ENCODE measurements around the gene EFEMP1.
"Not testable (repeated sequence)": the region's sequence is repeated elsewhere in the genome, so short reads cannot be mapped to it uniquely, and the experiment has no call there.

The EFEMP1 gene

GRCh38 chr2:55837073-55837472, 86.5 kb downstream of the EFEMP1 start:
- no peak overlapping the region for H3K4me3 ChIP-seq
- no peak overlapping the region for H3K27ac ChIP-seq
- no peaks in the 10 kb centered on the region for H3K27me3 ChIP-seq
- H4K20me1 ChIP-seq, result no peaks in the 10 kb centered on the region
- peaks cover 0 to 50% (median 14%) of the 10 kb centered on the region in 11 experiments; a peak in 14 of 22 replicates for H3K9me3 ChIP-seq (replicated peaks in 1 of 11)
- H3K4me2 ChIP-seq, result no peak overlapping the region
- H3K9ac ChIP-seq, result no peak overlapping the region
- H3K36me3 ChIP-seq, result no peaks in the 10 kb centered on the region
- no peak for TF ChIP-seq Cebpa-rat (IDR thresholded peaks at IDR 0.05)
- H3K4me1 ChIP-seq, result peaks cover 0 to 38% (median 2%) of the 10 kb centered on the region in 10 experiments; a peak in 9 of 20 replicates

DNA sequence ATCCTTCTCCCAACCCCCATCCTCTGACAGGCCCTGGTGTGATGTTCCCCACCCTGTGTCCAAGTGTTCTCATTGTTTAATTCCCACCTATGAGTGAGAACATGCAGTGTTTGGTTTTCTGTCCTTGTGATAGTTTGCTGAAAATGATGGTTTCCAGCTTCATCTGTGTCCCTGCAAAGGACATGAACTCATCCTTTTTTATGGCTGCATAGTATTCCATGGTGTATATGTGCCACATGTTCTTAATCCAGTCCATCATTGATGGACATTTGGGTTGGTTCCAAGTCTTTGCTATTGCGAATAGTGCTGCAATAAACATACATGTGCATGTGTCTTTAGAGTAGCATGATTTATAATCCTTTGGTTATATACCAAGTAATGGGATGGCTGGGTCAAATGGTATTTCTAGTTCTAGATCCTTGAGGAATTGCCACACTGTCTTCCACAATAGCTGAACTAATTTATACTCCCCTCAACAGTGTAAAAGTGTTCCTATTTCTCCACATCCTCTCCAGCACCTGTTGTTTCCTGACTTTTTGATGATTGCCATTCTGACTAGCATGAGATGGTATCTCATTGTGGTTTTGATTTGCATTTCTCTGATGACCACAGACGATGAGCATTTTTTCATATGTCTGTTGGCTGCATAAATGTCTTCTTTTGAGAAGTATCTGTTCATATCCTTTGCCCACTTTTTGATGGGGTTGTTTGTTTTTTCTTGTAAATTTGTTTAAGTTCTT, 91.7 kb downstream of the EFEMP1 start:
- not testable (repeated sequence) for H3K4me3 ChIP-seq, H3K9ac ChIP-seq, H3K27me3 ChIP-seq, H3K36me3 ChIP-seq, H3K4me1 ChIP-seq, H4K20me1 ChIP-seq, H3K4me2 ChIP-seq, H3K27ac ChIP-seq
- peaks cover 0 to 25% (median 6%) of the 10 kb centered on the region in 11 experiments; a peak in 9 of 22 replicates for H3K9me3 ChIP-seq (replicated peaks in 1 of 11)

GRCh38 chr2:55827855-55828254, 95.7 kb downstream of the EFEMP1 start:
- no peak overlapping the region for H3K9ac ChIP-seq
- H3K27me3 ChIP-seq, result no peaks in the 10 kb centered on the region
- H3K4me3 ChIP-seq, result no peak overlapping the region
- no peak overlapping the region for H3K27ac ChIP-seq
- H3K4me1 ChIP-seq, result peaks cover 0 to 8% (median 0%) of the 10 kb centered on the region in 10 experiments; a peak in 1 of 20 replicates
- no peaks in the 10 kb centered on the region; a peak in 1 of 22 replicates for H3K36me3 ChIP-seq
- H3K9me3 ChIP-seq (replicated peaks in 1 of 11), result peaks cover 13 to 33% (median 30%) of the 10 kb centered on the region in 11 experiments
- no peak overlapping the region for H3K4me2 ChIP-seq
- no peaks in the 10 kb centered on the region for H4K20me1 ChIP-seq
- no peak for TF ChIP-seq Cebpa-rat (IDR thresholded peaks at IDR 0.05)

DNA sequence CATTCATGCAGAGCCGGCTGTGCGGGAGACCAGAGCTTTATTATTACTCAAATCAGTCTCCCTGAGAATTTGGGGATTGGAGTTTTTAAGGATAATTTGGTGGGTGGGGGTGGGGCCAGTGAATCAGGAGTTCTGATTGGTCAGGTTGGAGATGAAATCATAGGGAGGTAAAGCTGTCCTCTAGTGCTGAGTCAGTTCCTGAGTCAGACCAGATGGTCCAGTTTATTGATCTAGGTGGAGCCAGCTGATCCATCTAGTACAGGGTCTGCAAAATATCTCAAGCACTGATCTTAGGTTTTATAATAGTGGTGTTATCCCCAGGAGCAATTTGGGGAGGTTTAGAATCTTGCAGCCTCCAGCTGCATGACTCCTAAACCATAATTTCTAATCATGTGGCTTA, 96.2 kb downstream of the EFEMP1 start:
- H3K27me3 ChIP-seq, H3K4me3 ChIP-seq, H3K4me2 ChIP-seq, H3K9ac ChIP-seq, H3K4me1 ChIP-seq, H4K20me1 ChIP-seq, H3K36me3 ChIP-seq, H3K27ac ChIP-seq: not testable (repeated sequence)
- peaks cover 13 to 30% (median 27%) of the 10 kb centered on the region in 11 experiments for H3K9me3 ChIP-seq (replicated peaks in 1 of 11)

GRCh38 chr2:55826246-55826645, 97.3 kb downstream of the EFEMP1 start:
- no peaks in the 10 kb centered on the region for H3K27me3 ChIP-seq
- peaks cover 0 to 8% (median 0%) of the 10 kb centered on the region in 10 experiments; a peak in 1 of 20 replicates for H3K4me1 ChIP-seq
- H3K4me3 ChIP-seq, result no peak overlapping the region
- peaks cover 13 to 30% (median 27%) of the 10 kb centered on the region in 11 experiments for H3K9me3 ChIP-seq (replicated peaks in 1 of 11)
- H4K20me1 ChIP-seq, result no peaks in the 10 kb centered on the region
- H3K9ac ChIP-seq, result no peak overlapping the region
- peak overlapping the region in 1 of 11 experiments; percentile 11; a peak in 2 of 22 replicates for H3K4me2 ChIP-seq
- no peaks in the 10 kb centered on the region; a peak in 1 of 22 replicates for H3K36me3 ChIP-seq
- H3K27ac ChIP-seq, result no peak overlapping the region
- no peak for TF ChIP-seq Cebpa-rat (IDR thresholded peaks at IDR 0.05)

DNA sequence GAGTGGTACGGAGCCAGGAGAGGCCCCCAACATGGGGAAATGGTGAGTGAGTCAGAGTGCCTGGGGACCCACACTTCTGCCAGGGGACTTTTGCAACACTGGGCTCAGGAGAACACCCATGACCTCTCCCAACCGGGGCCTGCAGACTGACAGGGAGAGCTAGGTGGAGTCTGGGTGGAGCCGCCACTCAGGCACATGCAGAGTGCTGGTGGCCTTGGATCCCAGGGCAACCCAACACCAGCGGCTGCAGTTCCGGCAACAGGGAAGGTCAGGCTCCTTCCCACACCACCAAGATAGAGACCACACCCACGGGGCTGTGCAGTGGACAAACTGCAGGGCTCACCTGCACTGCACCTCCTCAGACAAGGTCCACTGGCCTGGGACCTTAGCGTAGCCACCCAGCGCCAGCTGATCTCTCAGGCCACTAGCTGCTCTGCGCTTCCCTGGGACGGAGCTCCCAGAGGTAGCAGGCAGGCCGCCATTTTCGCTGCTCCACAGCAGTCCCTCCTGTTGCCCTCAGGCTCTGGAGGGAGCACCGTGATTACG, 99.0 kb downstream of the EFEMP1 start:
- Histone ChIP-seq H3K36me3 (no peaks in the 10 kb centered on the region; a peak in 1 of 22 replicates), H3K4me3 (no peak overlapping the region), H4K20me1 (no peaks in the 10 kb centered on the region), H3K27ac (no peak overlapping the region), H3K9me3 (replicated peaks in 1 of 11) (peaks cover 13 to 33% (median 27%) of the 10 kb centered on the region in 11 experiments), H3K4me1 (peaks cover 0 to 8% (median 0%) of the 10 kb centered on the region in 10 experiments; a peak in 1 of 20 replicates), H3K4me2 (no peak overlapping the region), H3K9ac (no peak overlapping the region), H3K27me3 (no peaks in the 10 kb centered on the region)
- TF ChIP-seq Cebpa-rat (IDR thresholded peaks at IDR 0.05), result no peak

Measured in BLaER1 treated with 17β-estradiol and CSF1 and Interleukin-3, amounts not matched to agents 10 nM and 100 nM (cell line).